Islet of Langerhans (tissue), 1 donor: ENCODE measurements around the gene EED.

Source experiments
- FAIRE-seq: peaks from one replicate; lab custom pipeline; 2011; peaks lifted over from hg19 to GRCh38; lab: Jason Lieb, UNC

Gene EED

GRCh38 chr11:86244522-86245368 is at the start of gene EED:
EED (plus strand) TSS chr11:86244753; CDS start chr11:86245230, 477 bp downstream.
- no peak for FAIRE-seq

GRCh38 chr11:86194998-86195397 is 49.6 kb upstream of the EED start:
- no peak for FAIRE-seq

GRCh38 chr11:86196085-86196696 is 48.4 kb upstream of the EED start:
- no peak for FAIRE-seq

GRCh38 chr11:86196913-86197312 is 47.6 kb upstream of the EED start:
- no peak for FAIRE-seq

GRCh38 chr11:86197448-86197847 is 47.1 kb upstream of the EED start:
- no peak for FAIRE-seq

- FAIRE-seq, result no peak
Observed at GRCh38 chr11:86198139-86198538, 46.4 kb upstream of the EED start.

- no peak for FAIRE-seq
Observed at GRCh38 chr11:86199354-86199753, 45.2 kb upstream of the EED start.

- no peak for FAIRE-seq
Observed at GRCh38 chr11:86201371-86201884, 43.1 kb upstream of the EED start.

GRCh38 chr11:86202013-86202336 is 42.6 kb upstream of the EED start:
- FAIRE-seq, result no peak

- FAIRE-seq, result no peak
Observed at GRCh38 chr11:86204356-86204755, 40.2 kb upstream of the EED start.

- FAIRE-seq, result no peak
Observed at GRCh38 chr11:86205421-86206336, 38.9 kb upstream of the EED start.

GRCh38 chr11:86206337-86206695 is 38.2 kb upstream of the EED start:
- no peak for FAIRE-seq

GRCh38 chr11:86207413-86207812 is 37.1 kb upstream of the EED start:
- FAIRE-seq, result no peak

- no peak for FAIRE-seq
Observed at GRCh38 chr11:86208572-86208971, 36.0 kb upstream of the EED start.

- no peak for FAIRE-seq
Observed at GRCh38 chr11:86209806-86210657, 34.5 kb upstream of the EED start.

- FAIRE-seq, result no peak
Observed at GRCh38 chr11:86210898-86211297, 33.7 kb upstream of the EED start.

- no peak for FAIRE-seq
Observed at GRCh38 chr11:86211619-86212018, 32.9 kb upstream of the EED start.

- no peak for FAIRE-seq
Observed at GRCh38 chr11:86212019-86212611, 32.4 kb upstream of the EED start.

GRCh38 chr11:86214710-86215109 is 29.8 kb upstream of the EED start:
- FAIRE-seq, result no peak

- FAIRE-seq, result peak; percentile 91
Observed at GRCh38 chr11:86218125-86219084, 26.1 kb upstream of the EED start.
